Breast epithelium (tissue), 3 donors: Measurements from ENCODE around the gene BBX.

Experiments used
- POLR2A ChIP-seq: fragments of 450-650 bp; IDR thresholded peaks from one replicate; pipeline ENCODE4 v1.6.1; 2016; ENCODE audit warnings: antibody characterized with exemption, mild to moderate bottlenecking, moderate library complexity
- TF ChIP-seq, protein P1 (sequence below), 3 donors: fragments of 450-650 bp; IDR thresholded peaks; one replicate each; pipeline ENCODE4 v1.5.1; 2016 to 2017; ENCODE audit warnings: antibody characterized with exemption in 3 of 3, mild to moderate bottlenecking in 3 of 3, moderate library complexity in 3 of 3

GRCh38 chr3:107594870-107595269, 72.1 kb downstream of the BBX start:
- no peak for TF ChIP-seq POLR2A
- TF ChIP-seq, protein P1, sequence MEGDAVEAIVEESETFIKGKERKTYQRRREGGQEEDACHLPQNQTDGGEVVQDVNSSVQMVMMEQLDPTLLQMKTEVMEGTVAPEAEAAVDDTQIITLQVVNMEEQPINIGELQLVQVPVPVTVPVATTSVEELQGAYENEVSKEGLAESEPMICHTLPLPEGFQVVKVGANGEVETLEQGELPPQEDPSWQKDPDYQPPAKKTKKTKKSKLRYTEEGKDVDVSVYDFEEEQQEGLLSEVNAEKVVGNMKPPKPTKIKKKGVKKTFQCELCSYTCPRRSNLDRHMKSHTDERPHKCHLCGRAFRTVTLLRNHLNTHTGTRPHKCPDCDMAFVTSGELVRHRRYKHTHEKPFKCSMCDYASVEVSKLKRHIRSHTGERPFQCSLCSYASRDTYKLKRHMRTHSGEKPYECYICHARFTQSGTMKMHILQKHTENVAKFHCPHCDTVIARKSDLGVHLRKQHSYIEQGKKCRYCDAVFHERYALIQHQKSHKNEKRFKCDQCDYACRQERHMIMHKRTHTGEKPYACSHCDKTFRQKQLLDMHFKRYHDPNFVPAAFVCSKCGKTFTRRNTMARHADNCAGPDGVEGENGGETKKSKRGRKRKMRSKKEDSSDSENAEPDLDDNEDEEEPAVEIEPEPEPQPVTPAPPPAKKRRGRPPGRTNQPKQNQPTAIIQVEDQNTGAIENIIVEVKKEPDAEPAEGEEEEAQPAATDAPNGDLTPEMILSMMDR (IDR thresholded peaks at IDR 0.05): no peak
